Nucleus accumbens (tissue), 56 donors: ENCODE data around the gene VDAC2.

ENCODE experiments used
- DNase-seq, 56 donors: peaks; one replicate each; lab custom pipeline; 2025; lab: John Stamatoyannopoulos, UW

The VDAC2 gene

GRCh38 chr10:75245354-75246250, 35.0 kb downstream of the VDAC2 start:
- no peak for DNase-seq

DNA sequence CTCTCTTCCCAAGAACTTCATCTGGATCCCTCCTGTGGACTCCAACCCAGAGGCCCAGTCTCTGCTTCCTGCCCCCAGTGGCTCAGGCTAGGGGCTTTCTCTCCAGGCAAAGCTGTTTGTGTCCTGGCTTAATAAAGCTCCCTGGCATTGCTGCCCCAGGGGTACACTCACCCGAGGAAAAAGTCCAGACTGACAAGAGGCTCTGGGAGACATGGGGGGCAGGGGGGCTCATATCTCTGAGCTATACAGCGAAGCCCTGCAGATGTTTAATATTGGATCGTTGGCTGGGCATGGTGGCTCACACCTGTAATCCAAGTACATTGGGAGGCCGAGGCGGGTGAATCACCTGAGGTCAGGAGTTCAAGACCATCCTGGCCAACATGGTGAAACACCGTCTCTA, 35.9 kb downstream of the VDAC2 start:
- no peak for DNase-seq

DNA sequence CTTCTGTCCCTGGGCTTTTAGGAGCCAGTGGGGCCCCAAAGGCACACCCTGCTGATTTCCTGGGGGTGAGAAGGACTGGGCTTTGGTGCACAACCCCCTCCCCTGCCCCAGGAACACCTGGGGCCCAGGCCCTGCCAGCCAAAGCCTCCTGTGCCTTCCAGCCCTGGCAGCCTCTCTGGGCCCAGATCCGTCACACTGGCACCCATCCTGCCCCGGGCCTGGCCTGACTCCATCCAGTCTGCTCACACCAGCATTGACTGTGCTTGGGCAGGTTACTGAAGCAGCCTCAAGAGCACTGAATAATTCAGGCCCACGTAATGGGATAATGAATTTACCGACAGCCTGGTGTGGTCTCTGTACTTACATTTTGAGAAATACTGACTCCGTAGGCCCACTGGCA, 37.2 kb downstream of the VDAC2 start:
- peak in 8 of 56 donors; percentile 4 to 41 (median 11) for DNase-seq

GRCh38 chr10:75250934-75251333, 40.3 kb downstream of the VDAC2 start:
- no peak for DNase-seq

- DNase-seq = no peak
Measured at GRCh38 chr10:75253281-75254220, 43.0 kb downstream of the VDAC2 start.

- no peak for DNase-seq
Measured at GRCh38 chr10:75254739-75255138, 44.1 kb downstream of the VDAC2 start.

DNA sequence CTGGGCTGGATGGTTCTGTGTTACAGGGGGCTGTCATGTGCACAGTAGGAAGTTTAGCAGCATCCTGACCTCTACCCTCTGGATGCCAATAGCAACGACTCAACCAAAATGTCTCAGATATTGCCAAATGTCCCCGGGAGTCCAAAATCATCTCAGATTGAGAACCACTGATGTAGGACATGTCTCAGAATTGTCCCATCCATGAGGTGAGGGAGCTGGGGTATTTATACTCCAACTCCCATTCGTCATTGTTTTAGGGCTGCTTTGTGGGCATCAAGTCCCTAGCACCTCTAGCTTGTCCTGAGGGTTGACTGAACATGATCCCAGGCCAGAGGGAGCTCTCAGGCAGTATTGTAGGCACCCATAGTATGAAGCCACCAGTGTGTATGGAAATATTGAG, 50.4 kb downstream of the VDAC2 start:
- DNase-seq = no peak

DNA sequence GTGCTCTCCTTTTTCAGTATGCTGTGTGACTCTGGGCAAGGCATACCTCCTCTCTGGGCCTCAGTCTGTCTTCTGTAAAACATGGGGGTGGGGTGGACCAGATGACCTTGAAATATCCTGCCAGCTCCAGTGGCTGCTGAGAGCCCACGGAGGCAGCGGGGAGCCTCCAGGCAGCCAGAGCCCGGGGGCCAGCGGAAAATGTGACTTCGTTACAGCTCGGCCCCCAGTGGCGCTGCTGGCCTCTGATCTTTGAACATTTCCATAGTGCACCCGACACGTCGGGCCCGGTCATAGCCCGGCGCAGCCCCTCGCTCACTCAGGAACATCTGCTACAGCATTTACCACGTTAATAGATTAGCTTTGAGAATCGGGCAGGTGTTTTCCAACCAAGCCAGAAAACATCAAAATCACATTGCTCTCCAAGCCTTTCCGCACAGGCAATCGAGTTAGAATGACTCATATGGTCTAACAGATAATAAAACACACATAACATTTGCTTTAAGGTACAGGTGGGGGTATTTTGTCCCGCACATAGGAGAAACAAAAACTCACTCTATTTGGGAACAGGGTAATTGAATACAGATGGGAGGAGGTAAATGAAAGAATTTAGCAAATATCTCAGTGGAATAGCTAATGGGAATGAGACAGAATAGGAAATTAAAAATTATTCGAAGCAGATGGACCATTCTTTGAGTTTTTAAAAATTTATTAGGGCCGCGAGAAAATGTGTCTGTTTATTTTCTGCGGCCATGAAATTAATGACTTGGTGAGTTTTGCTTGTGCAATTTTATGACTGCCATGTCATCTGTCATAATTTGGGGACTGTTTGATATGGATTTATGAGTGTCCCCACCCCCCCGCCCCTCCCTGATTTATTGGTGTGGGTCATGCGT, 51.5 kb downstream of the VDAC2 start:
- DNase-seq = no peak

DNA sequence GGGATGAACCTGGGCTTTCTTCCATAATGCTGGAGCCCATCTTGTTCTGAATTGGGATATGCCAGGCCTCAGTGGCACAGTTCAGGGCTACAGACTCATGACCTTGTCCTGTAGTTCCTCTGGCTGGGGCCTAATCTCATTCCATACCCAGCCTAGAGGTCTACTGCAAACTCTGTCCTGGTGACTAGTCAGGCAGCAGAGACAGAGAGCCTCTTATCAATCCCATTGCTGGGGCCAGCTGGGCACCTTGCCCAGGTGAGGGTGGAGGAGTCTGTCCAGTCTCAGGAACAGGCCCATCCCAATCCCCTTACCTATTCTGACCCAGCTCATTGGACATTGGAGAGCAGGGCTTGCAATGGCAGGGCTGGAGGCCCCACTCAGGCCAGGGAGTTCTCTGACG, 53.2 kb downstream of the VDAC2 start:
- no peak for DNase-seq

GRCh38 chr10:75265856-75266255, 55.3 kb downstream of the VDAC2 start:
- no peak for DNase-seq

- DNase-seq = no peak
Measured at GRCh38 chr10:75266945-75267344, 56.3 kb downstream of the VDAC2 start.

DNA sequence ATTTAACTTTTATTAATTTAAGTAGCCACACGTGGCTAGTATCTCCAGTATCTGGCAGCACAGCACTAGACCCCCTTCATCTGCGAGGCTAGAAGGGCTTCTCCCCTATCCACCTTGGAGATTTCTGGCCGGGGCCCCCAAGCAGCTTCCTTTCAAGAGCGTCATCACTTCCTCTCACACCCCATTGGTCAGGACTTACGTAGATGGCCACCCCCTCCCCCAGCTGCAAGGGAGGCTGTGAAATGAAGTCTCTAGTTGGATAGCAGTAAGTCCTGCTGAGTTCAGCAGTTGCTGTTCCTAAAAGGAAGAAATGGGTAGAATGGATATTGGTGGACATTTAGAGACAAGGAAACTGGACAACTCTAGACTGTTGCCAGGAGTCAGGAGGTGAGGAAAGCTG, 59.0 kb downstream of the VDAC2 start:
- no peak for DNase-seq

DNA sequence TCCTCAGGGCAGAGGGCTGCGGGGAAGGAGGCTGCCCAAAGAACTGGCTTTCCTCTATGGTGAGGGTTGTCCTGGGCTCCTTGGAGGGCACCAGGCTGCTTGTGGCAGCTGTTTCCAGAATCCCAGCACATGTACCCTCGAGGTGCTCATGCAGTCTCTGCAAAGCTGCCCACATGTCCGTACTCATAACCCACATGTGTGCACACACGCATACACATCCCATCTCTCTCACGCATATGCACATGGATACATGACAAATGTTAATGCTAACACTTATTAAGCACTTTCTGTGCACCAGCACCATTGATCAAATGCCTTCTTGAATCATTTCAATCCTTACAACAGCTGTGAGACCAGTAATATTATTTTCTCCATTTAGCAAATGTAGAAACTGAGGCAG, 61.5 kb downstream of the VDAC2 start:
- no peak for DNase-seq

GRCh38 chr10:75272896-75273295, 62.3 kb downstream of the VDAC2 start:
- DNase-seq = no peak

DNA sequence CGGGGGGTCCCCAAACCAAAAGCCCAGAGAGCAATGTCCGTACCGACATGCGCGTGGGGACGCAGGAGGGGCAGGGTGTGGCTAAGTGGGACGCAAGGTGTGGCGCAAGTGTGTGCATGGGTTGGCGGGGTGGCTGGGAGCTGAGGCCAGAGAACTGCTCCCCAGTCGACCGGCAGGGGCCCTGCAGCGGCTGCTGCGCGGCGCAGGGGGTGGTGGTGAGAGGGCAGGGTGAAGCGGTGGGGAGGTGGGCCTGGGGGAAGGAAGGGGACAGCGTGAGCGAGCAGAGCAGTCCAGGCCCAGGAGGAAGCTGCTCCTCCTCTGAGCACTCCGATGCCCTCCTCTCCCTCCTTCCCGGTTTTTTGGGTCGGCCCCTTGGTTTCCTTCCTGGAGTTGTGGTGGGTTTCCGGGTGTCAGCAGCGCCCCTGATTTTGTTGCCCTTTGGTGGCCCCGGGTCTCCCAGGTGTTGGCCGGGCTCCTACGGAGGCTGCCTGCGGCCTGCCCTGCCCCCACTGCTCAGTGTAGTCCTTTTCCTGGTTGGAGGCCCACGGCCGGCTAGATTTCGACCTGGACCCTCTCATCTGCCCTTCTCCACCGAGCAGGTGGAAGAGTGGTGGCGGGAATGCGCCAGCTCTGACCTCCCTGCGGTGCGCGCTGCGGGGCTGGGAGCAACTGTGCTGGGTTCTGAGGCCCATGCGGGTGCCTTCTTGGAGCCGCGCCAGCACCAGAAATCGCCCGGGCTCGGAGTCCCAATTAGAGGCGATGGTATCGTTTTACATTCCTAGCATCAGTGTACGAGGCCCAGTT, 65.7 kb downstream of the VDAC2 start:
- DNase-seq = no peak

- DNase-seq = no peak
Measured at GRCh38 chr10:75280236-75280635, 69.6 kb downstream of the VDAC2 start.
